H1 (cell line): ENCODE data around the gene MMEL1. TPM values are rescaled to one million over a fixed set of nuclear protein-coding genes. Genes with fewer than 3 reads are reported as not detected.
"Not testable (repeated sequence)": the region's sequence is repeated elsewhere in the genome, so short reads cannot be mapped to it uniquely, and the experiment has no call there.

Experiments
- CTCF ChIA-PET: fragments of 300-600 bp; sonication (Branson Sonifier 250); formaldehyde crosslinking; loops from one replicate; lab custom pipeline; 2021; ENCODE audit not compliant: partially characterized antibody; lab: Charles Lee
- POLR2A ChIA-PET: fragments of 300-600 bp; sonication (Branson Sonifier 250); formaldehyde crosslinking; loops from one replicate; lab custom pipeline; 2021; ENCODE audit warnings: inconsistent platforms; ENCODE audit not compliant: partially characterized antibody; lab: Charles Lee
- DNase-seq, 2 experiments: peaks; one replicate each; pipeline versions ENCODE4 v3.0.0 to v3.0.0-alpha.2; 2010 to 2022; ENCODE audit warnings: low spot score in 2 of 2, low read depth in 1 of 2, mixed read lengths in 1 of 2
- FAIRE-seq: peaks from 2 replicates; lab custom pipeline; 2011; peaks lifted over from hg19 to GRCh38; lab: Jason Lieb, UNC
- H2AFZ ChIP-seq: 2 replicates; pipeline ENCODE4 v1.8.1; 2012; ENCODE audit warnings: low read length, inconsistent platforms
- H2AK5ac ChIP-seq: 2 replicates; pipeline ENCODE4 v1.6.1; 2013; ENCODE audit warnings: low read depth, low read length
- H2BK120ac ChIP-seq: replicated peaks from 2 replicates; pipeline ENCODE3; 2013; ENCODE audit warnings: low read depth, low read length, inconsistent platforms
- H2BK12ac ChIP-seq: 2 replicates; pipeline ENCODE4 v1.6.1; 2013; ENCODE audit warnings: low read depth, low read length
- H2BK15ac ChIP-seq: 2 replicates; pipeline ENCODE4 v1.6.1; 2013; ENCODE audit warnings: low read length
- H2BK20ac ChIP-seq: 2 replicates; pipeline ENCODE4 v1.6.1; 2013; ENCODE audit warnings: low read length
- H2BK5ac ChIP-seq: 2 replicates; pipeline ENCODE4 v1.6.1; 2013; ENCODE audit warnings: low read depth, low read length
- H3K14ac ChIP-seq: 2 replicates; pipeline ENCODE4 v1.6.1; 2013; ENCODE audit warnings: inconsistent platforms; ENCODE audit not compliant: insufficient read length
- H3K18ac ChIP-seq: 2 replicates; pipeline ENCODE4 v1.6.1; 2013; ENCODE audit warnings: low read length; ENCODE audit errors: extremely low read depth
- H3K23ac ChIP-seq: 2 replicates; pipeline ENCODE4 v1.6.1; 2013; ENCODE audit warnings: inconsistent platforms; ENCODE audit not compliant: insufficient read length
- H3K23me2 ChIP-seq: 2 replicates; pipeline ENCODE4 v1.6.1; 2013; ENCODE audit warnings: low read depth, low read length
- H3K27ac ChIP-seq: 2 replicates; pipeline ENCODE4 v1.6.1; 2011; ENCODE audit warnings: low read depth, low read length, inconsistent platforms
- H3K27me3 ChIP-seq, 4 experiments: replicated peaks in 1 of 4; 1 replicate in 1 of 4; 2 replicates in 3 of 4; pipeline versions ENCODE4 v1.6.1 to v1.8.1; 2011 to 2013; ENCODE audit warnings: low read length in 3 of 4, mild to moderate bottlenecking in 3 of 4, inconsistent platforms in 2 of 4, mixed read lengths in 2 of 4, moderate library complexity in 1 of 4; ENCODE audit not compliant: control insufficient read depth in 3 of 4, insufficient read depth in 3 of 4; ENCODE audit errors: extremely low read depth in 1 of 4
- H3K36me3 ChIP-seq, 4 experiments: 2 replicates each; pipeline versions ENCODE4 v1.6.1 to v1.8.1; 2011 to 2013; ENCODE audit warnings: mild to moderate bottlenecking in 4 of 4, low read length in 3 of 4, moderate library complexity in 2 of 4, control low read depth in 1 of 4, inconsistent platforms in 1 of 4; ENCODE audit not compliant: insufficient read depth in 4 of 4, control insufficient read depth in 2 of 4
- H3K4ac ChIP-seq: replicated peaks from 2 replicates; pipeline ENCODE3; 2013; ENCODE audit warnings: low read length, low read depth, mixed read lengths, inconsistent platforms; ENCODE audit not compliant: insufficient read length
- H3K4me1 ChIP-seq, 4 experiments: replicated peaks in 1 of 4; 1 replicate in 1 of 4; 2 replicates in 3 of 4; pipeline versions ENCODE4 v1.6.1 to v1.8.1; 2011 to 2013; ENCODE audit warnings: low read length in 3 of 4, inconsistent platforms in 2 of 4, mixed read lengths in 1 of 4; ENCODE audit not compliant: insufficient read depth in 4 of 4, control insufficient read depth in 3 of 4
- H3K4me2 ChIP-seq, 2 experiments: 2 replicates each; pipeline versions ENCODE4 v1.6.1 to v1.8.1; 2011 to 2013; ENCODE audit warnings: low read depth in 2 of 2, low read length in 2 of 2, control low read depth in 1 of 2, inconsistent platforms in 1 of 2, mild to moderate bottlenecking in 1 of 2; ENCODE audit not compliant: insufficient read depth in 1 of 2
- H3K4me3 ChIP-seq, 4 experiments: fragments of 200-600, 300-600 bp in 1 of 4; sonication (generic), shearing (Covaris generic), sonication (Bioruptor Twin) in 1 of 4; 2 replicates each; pipeline versions ENCODE4 v1.5.1 to v1.8.1; 2011 to 2016; ENCODE audit warnings: low read length in 4 of 4, low read depth in 3 of 4, control low read depth in 2 of 4, inconsistent platforms in 2 of 4, mild to moderate bottlenecking in 2 of 4, mixed read lengths in 1 of 4, moderate library complexity in 1 of 4; ENCODE audit not compliant: insufficient read depth in 2 of 4; ENCODE audit errors: extremely low read depth in 1 of 4
- H3K56ac ChIP-seq: replicated peaks from 2 replicates; pipeline ENCODE3; 2013; ENCODE audit warnings: low read depth, mild to moderate bottlenecking, mixed read lengths, low read length, inconsistent platforms; ENCODE audit not compliant: insufficient read length
- H3K79me1 ChIP-seq: 2 replicates; pipeline ENCODE4 v1.6.1; 2013; ENCODE audit warnings: low read depth, low read length, control low read depth
- H3K79me2 ChIP-seq, 2 experiments: 2 replicates each; pipeline versions ENCODE4 v1.6.1 to v1.8.1; 2012 to 2013; ENCODE audit warnings: low read length in 2 of 2, mild to moderate bottlenecking in 2 of 2, inconsistent platforms in 1 of 2; ENCODE audit not compliant: insufficient read depth in 2 of 2, control insufficient read depth in 1 of 2
- H3K9ac ChIP-seq, 4 experiments: replicated peaks in 1 of 4; 1 replicate in 1 of 4; 2 replicates in 3 of 4; pipeline versions ENCODE4 v1.6.1 to v1.8.1; 2011 to 2013; ENCODE audit warnings: low read depth in 3 of 4, low read length in 3 of 4, control low read depth in 2 of 4, mild to moderate bottlenecking in 2 of 4, moderate library complexity in 2 of 4, inconsistent platforms in 1 of 4; ENCODE audit errors: extremely low read depth in 1 of 4
- H3K9me3 ChIP-seq, 2 experiments: 2 replicates each; pipeline versions ENCODE4 v1.6.1 to v1.8.1; 2012 to 2013; ENCODE audit warnings: mild to moderate bottlenecking in 2 of 2, moderate library complexity in 2 of 2, control low read depth in 1 of 2, inconsistent platforms in 1 of 2, low read depth in 1 of 2, low read length in 1 of 2, mixed read lengths in 1 of 2; ENCODE audit not compliant: insufficient read depth in 2 of 2
- H4K20me1 ChIP-seq, 2 experiments: replicated peaks in 1 of 2; 2 replicates each; pipeline versions ENCODE3 to v1.8.1; 2011 to 2013; ENCODE audit warnings: inconsistent platforms in 2 of 2, low read length in 2 of 2, mild to moderate bottlenecking in 1 of 2; ENCODE audit not compliant: insufficient read depth in 2 of 2, control insufficient read depth in 1 of 2
- H4K5ac ChIP-seq: 2 replicates; pipeline ENCODE4 v1.6.1; 2013; ENCODE audit warnings: low read length, low read depth, mixed read lengths, inconsistent platforms; ENCODE audit not compliant: insufficient read length
- H4K8ac ChIP-seq: 2 replicates; pipeline ENCODE4 v1.8.0; 2013; ENCODE audit warnings: mild to moderate bottlenecking, moderate library complexity, low read length, inconsistent platforms; ENCODE audit not compliant: insufficient read depth; ENCODE audit errors: extremely low read depth
- H4K91ac ChIP-seq: replicated peaks from 2 replicates; pipeline ENCODE3; 2013; ENCODE audit warnings: low read length, mixed read lengths, inconsistent platforms; ENCODE audit not compliant: insufficient read length
- WGBS, 2 experiments: shearing (Covaris generic) in 1 of 2; methylation state at CpG; one replicate each; pipeline versions ENCODE4 v1.1.6 to v1.1.7; 2013 to 2015; ENCODE audit warnings: low lambda C conversion rate in 2 of 2, mixed read lengths in 2 of 2, inconsistent platforms in 1 of 2, low coverage in 1 of 2, missing lambda C conversion rate in 1 of 2; ENCODE audit not compliant: insufficient replicate concordance in 2 of 2, insufficient coverage in 1 of 2, insufficient read length in 1 of 2; ENCODE audit errors: extremely low coverage in 1 of 2, missing lambda C conversion rate in 1 of 2; 5-methylcytosine and 5-hydroxymethylcytosine counted together
- polyA plus RNA-seq, 7 experiments: library from polyadenylated mRNA; depleted of rRNA in 3 of 7; stranded (reverse) in 5 of 7; unstranded in 2 of 7; fragments of >200 nt in 5 of 7; fragments of 200-250 nt in 2 of 7; gene quantifications; 1 replicate in 5 of 7; 2 replicates in 1 of 7; 4 replicates in 1 of 7; pipeline versions ENCODE4 v1.2.1 to v1.2.3, GENCODE V29; 2011 to 2013; ENCODE audit warnings: missing spikeins in 2 of 7, mixed read lengths in 2 of 7
- total RNA-seq: library from RNA; stranded (reverse); fragmentation: NEBNext Ultra II Directional; extraction: Animal tissue kit (Norgen Biotek cat#: 25700); gene quantifications from 2 replicates; pipeline ENCODE4 v1.2.1, GENCODE V29; 2021

Gene MMEL1
- total and polyA plus RNA-seq, 2 of the 8 experiments (the other 6 are each of a cell fraction or from before 2014, with no cell fraction given), result 0.91 to 1.7 TPM

GRCh38 chr1:2654443-2654948, 21.7 kb upstream of the MMEL1 start:
- H2BK15ac ChIP-seq, H3K9ac ChIP-seq, FAIRE-seq, H3K56ac ChIP-seq, H3K79me1 ChIP-seq, H4K8ac ChIP-seq, H3K18ac ChIP-seq, DNase-seq, H3K27ac ChIP-seq, CTCF ChIA-PET, H2BK12ac ChIP-seq, H3K36me3 ChIP-seq, H2AK5ac ChIP-seq, H2BK20ac ChIP-seq, H3K23me2 ChIP-seq, H4K5ac ChIP-seq, H2AFZ ChIP-seq, H3K4ac ChIP-seq, H3K27me3 ChIP-seq, H3K4me3 ChIP-seq, H4K20me1 ChIP-seq, H3K23ac ChIP-seq, H3K79me2 ChIP-seq, H3K14ac ChIP-seq, H4K91ac ChIP-seq, H3K4me2 ChIP-seq, H2BK5ac ChIP-seq, H2BK120ac ChIP-seq, H3K4me1 ChIP-seq: not testable (repeated sequence)
- WGBS, 2 experiments, result 64% methylated on average over 14 of the region's 14 CpGs; no CpG with 5 or more reads in 1 of the 2 experiments
- H3K9me3 ChIP-seq, result peaks cover 65 to 73% of the 10 kb centered on the region in 2 experiments
- POLR2A ChIA-PET, result interaction anchor here (0.6 to 0.7 kb wide), 2 partner anchors 34 to 42 kb away, joined by 3 to 4 read pairs; no protein-coding TSS in a partner anchor
